ENCODE measurements around the gene PCDHGB4. TPM values are rescaled to one million over a fixed set of nuclear protein-coding genes. Genes with fewer than 3 reads are reported as not detected.
"Not testable (repeated sequence)": the region's sequence is repeated elsewhere in the genome, so short reads cannot be mapped to it uniquely, and the experiment has no call there.

PCDHGB4 gene
- total RNA-seq, 2 donors from 2014 or later: 10.7 to 13.9 TPM

DNA sequence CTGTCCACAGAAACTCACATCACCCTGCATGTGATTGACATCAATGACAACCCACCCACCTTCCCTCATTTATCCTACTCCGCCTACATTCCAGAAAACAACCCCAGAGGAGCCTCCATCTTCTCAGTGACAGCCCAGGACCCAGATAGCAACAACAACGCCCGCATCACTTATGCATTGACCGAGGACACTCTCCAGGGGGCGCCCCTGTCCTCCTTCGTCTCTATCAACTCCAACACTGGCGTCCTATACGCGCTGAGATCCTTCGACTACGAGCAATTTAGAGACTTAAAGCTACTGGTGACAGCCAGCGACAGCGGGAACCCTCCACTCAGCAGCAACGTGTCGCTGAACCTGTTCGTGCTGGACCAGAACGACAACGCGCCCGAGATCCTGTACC lies 42.2 kb upstream of the PCDHGB4 start:
- no peaks in the 10 kb centered on the region for H3K4me1 ChIP-seq (ENCODE audit: control insufficient read depth, insufficient read depth, low read length)
- H3K9me3 Mint-ChIP-seq: peaks cover 58% of the 10 kb centered on the region
- peaks cover 5% of the 10 kb centered on the region for H3K27me3 Mint-ChIP-seq (ENCODE audit: insufficient read depth)
- H3K36me3 ChIP-seq (ENCODE audit: control insufficient read depth, insufficient read depth, low read length): no peaks in the 10 kb centered on the region
- H3K4me3 Mint-ChIP-seq: no peak overlapping the region
- no peak for DNase-seq
- H3K9ac ChIP-seq (ENCODE audit: extremely low read depth, low read length, poor library complexity, severe bottlenecking): no peak overlapping the region
- TF ChIP-seq CTCF (conservative IDR thresholded peaks at IDR 0.05): no peak
- no peaks in the 10 kb centered on the region for H3K27me3 ChIP-seq (ENCODE audit: control insufficient read depth, insufficient read depth, low read length, poor library complexity, severe bottlenecking)
- 83 to 92% methylated on average over 12 to 20 of the region's 20 CpGs for WGBS, 2 experiments (ENCODE audit: insufficient coverage in 1 of 2, insufficient read length in 1 of 2)
- peak overlapping the region; percentile 77 for H3K4me3 ChIP-seq (ENCODE audit: low read length)
- H3K27ac ChIP-seq (ENCODE audit: low read depth, low read length): no peak overlapping the region
- peaks cover 54% of the 10 kb centered on the region for H3K9me3 ChIP-seq (ENCODE audit: control insufficient read depth, low read length)
- peaks cover 29% of the 10 kb centered on the region for H3K36me3 Mint-ChIP-seq (ENCODE audit: low read depth)
- H3K4me1 Mint-ChIP-seq: no peaks in the 10 kb centered on the region
- no peak overlapping the region for H3K27ac Mint-ChIP-seq

GRCh38 chr5:141346017-141346416 lies 41.5 kb upstream of the PCDHGB4 start:
- H3K4me3 Mint-ChIP-seq; H3K4me1 ChIP-seq (ENCODE audit: control insufficient read depth, insufficient read depth, low read length); H3K27me3 ChIP-seq (ENCODE audit: control insufficient read depth, insufficient read depth, low read length, poor library complexity, severe bottlenecking); H3K27ac Mint-ChIP-seq; H3K4me1 Mint-ChIP-seq; H3K9ac ChIP-seq (ENCODE audit: extremely low read depth, low read length, poor library complexity, severe bottlenecking); H3K27me3 Mint-ChIP-seq (ENCODE audit: insufficient read depth); H3K36me3 ChIP-seq (ENCODE audit: control insufficient read depth, insufficient read depth, low read length); H3K27ac ChIP-seq (ENCODE audit: low read depth, low read length); DNase-seq: not testable (repeated sequence)
- Mint-ChIP-seq H3K9me3 (peaks cover 60% of the 10 kb centered on the region), H3K36me3 (ENCODE audit: low read depth) (peaks cover 34% of the 10 kb centered on the region)
- whole genome bisulfite sequencing, 2 experiments (ENCODE audit: insufficient coverage in 1 of 2, insufficient read length in 1 of 2): 91 to 100% methylated on average over 8 to 24 of the region's 35 CpGs
- peak overlapping the region; percentile 24 for H3K4me3 ChIP-seq (ENCODE audit: low read length)
- peaks cover 61% of the 10 kb centered on the region for H3K9me3 ChIP-seq (ENCODE audit: control insufficient read depth, low read length)

DNA sequence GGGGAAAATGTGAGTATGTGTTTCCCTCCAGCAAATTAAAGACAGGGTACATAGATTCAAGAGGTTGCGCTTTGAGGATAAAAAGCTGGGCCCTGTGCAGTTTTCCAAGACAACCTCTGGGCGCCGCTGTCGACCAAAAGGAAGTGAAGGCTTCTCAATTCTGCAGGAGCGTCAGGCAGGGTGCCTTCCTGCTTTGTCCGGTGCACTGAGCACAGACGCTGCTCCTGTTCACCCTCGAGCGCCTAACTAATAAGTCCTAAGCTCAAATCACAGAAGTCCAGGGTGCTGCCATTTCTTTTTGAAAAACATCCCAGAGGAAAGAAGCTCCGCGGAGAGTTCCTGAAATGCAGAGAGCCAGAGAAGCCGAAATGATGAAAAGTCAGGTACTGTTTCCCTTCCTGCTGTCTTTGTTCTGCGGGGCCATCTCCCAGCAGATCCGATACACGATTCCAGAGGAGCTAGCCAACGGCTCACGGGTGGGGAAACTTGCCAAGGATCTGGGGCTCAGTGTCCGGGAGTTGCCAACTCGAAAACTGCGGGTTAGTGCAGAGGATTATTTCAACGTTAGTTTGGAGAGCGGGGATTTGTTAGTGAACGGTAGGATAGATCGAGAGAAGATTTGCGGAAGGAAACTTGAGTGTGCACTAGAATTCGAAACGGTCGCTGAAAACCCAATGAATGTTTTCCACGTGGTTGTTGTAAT lies 37.4 kb upstream of the PCDHGB4 start, which contains the start of gene PCDHGB1:
Gene PCDHGB1, plus strand, starts transcription at position 183 of the 703 bp plus-strand sequence. Its CDS starts 162 bp downstream, at position 345.
- H3K4me1 Mint-ChIP-seq: no peaks in the 10 kb centered on the region
- WGBS, 2 experiments (ENCODE audit: insufficient coverage in 1 of 2, insufficient read length in 1 of 2): 80 to 85% methylated on average over 24 to 29 of the region's 29 CpGs
- Histone ChIP-seq H3K36me3 (ENCODE audit: control insufficient read depth, insufficient read depth, low read length) (no peaks in the 10 kb centered on the region), H3K9ac (ENCODE audit: extremely low read depth, low read length, poor library complexity, severe bottlenecking) (no peak within 1 kb of the TSS), H3K27ac (ENCODE audit: low read depth, low read length) (no peak within 1 kb of the TSS), H3K27me3 (ENCODE audit: control insufficient read depth, insufficient read depth, low read length, poor library complexity, severe bottlenecking) (no peaks in the 10 kb centered on the region), H3K4me3 (ENCODE audit: low read length) (peak within 1 kb of the TSS; percentile 4), H3K9me3 (ENCODE audit: control insufficient read depth, low read length) (peaks cover 72% of the 10 kb centered on the region), H3K4me1 (ENCODE audit: control insufficient read depth, insufficient read depth, low read length) (no peaks in the 10 kb centered on the region)
- peaks cover 56% of the 10 kb centered on the region for H3K36me3 Mint-ChIP-seq (ENCODE audit: low read depth)
- DNase-seq: peak; percentile 89
- H3K27me3 Mint-ChIP-seq (ENCODE audit: insufficient read depth): peaks cover 1% of the 10 kb centered on the region
- TF ChIP-seq CTCF (conservative IDR thresholded peaks at IDR 0.05): peak; percentile 84
- H3K27ac Mint-ChIP-seq: no peak within 1 kb of the TSS
- peaks cover 57% of the 10 kb centered on the region for H3K9me3 Mint-ChIP-seq
- peak within 1 kb of the TSS; percentile 57 for H3K4me3 Mint-ChIP-seq

Measured in endodermal cell (in vitro differentiated cells).